ENCODE results near the gene KCNJ5.
A peak's percentile ranks its signal among the peaks of the same experiment; 100 is the strongest.

KCNJ5 gene

GRCh38 chr11:128890543-128891368 lies at the start of gene KCNJ5:
TSS of gene KCNJ5 (plus strand) at chr11:128891356. CDS start at chr11:128911274, 19,918 bp downstream.
- no peak for DNase-seq

DNA sequence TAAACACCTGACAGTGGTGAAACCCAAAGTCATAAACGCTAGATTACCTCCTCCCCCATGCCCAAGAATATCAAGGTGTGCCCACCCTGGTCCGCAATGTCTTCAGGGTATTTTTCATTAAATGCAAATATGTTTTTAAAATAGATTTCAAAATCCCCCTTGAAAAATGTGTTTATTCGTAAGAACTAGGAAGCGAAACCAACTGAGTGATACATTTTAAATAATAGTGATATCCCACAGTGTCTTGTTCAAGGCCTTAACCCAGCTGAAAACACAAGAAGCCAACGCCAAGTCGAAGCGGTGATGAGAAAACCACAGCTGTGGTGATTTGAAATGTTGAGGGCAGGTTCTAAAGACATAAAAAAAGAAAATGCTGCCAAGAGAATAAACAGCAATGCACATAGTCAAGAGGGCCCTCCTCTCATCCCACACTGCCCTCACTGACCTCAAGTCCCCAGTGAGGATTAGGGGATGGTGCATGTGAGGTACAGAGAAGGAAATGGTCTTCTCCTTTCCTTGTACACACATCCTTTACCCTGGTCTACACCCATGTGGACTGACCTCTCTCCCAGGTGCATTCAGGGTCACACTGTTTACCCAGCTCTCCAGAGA lies 49.6 kb upstream of the KCNJ5 start:
- no peak for DNase-seq

- DNase-seq: no peak
Observed at GRCh38 chr11:128843198-128843785, 47.9 kb upstream of the KCNJ5 start.

GRCh38 chr11:128845334-128845780 lies 45.8 kb upstream of the KCNJ5 start:
- no peak for DNase-seq

DNA sequence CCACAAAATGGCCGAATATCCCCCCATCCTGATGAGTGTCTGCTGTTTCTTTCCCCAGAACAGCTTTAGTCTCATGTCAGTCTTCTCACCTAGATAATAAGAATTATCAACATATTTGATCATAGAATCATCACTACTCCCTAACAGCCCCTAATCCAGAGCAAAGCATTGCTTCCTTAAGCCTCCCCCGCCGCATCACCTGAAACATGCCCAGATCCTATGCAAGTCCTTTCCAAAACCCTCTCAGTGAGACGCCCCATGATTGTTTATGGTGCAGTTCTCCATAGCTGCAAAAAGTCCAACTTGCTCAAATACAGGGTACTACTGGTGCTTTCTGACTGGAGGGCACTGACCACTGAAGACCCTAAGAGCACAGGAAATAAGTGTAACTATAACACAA lies 44.2 kb upstream of the KCNJ5 start:
- no peak for DNase-seq

- peak; percentile 42 for DNase-seq
Observed at GRCh38 chr11:128848815-128849455, 42.2 kb upstream of the KCNJ5 start.

DNA sequence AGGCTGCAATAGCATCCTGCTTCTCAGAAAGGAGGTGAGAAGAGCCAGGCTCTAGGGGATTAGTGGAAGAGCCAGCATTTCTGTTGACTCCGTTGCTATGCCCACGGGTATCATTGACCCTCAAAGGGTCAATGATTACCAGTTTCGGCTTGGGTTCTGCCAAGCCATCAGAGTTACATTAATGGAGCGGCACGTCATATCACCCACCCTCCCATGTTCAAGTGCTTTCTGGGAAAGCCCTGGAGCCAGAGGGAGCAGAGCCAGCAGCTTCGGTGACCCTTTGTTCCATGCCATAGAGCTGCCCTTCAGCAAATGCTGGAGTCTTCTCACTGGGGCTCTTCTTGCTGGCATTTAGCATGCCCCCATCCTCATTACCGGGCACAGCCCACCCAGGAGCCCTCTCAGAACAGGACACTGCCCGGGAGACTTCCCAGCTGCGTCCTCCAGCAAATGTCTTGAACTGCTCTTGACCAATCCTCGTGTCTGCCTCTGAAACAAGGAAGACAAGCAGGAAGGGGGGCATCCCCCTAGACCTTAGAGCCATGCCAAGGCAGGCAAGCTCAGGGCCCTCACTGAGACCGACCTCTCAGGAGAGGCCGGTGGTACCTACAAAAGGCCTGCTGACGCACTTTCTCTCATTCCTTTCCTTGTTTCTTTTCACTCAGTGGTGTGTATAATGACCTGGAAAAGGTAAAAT lies 38.7 kb upstream of the KCNJ5 start:
- no peak for DNase-seq

DNA sequence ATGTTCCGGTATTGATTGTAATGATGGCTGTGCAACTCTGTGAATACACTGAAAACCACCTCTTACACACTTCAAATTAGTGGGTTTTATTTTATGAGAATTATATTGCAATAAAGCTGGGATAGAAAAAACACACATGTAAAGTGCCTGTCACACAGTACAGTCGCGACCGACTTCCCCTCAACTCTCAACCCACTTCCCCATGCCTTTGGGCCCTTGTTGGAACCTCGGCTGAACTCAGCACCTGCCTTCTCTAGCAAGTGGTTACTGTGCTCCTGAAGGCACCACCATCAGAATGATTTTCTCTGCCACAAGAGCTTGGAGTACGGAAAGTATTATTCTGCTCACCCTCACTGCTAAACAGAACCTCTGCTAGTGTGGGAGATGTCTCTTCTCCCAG lies 37.6 kb upstream of the KCNJ5 start:
- no peak for DNase-seq

- no peak for DNase-seq
Observed at GRCh38 chr11:128854841-128855240, 36.3 kb upstream of the KCNJ5 start.

GRCh38 chr11:128856241-128856640 lies 34.9 kb upstream of the KCNJ5 start:
- DNase-seq: no peak

GRCh38 chr11:128857341-128857740 lies 33.8 kb upstream of the KCNJ5 start:
- DNase-seq: no peak

DNA sequence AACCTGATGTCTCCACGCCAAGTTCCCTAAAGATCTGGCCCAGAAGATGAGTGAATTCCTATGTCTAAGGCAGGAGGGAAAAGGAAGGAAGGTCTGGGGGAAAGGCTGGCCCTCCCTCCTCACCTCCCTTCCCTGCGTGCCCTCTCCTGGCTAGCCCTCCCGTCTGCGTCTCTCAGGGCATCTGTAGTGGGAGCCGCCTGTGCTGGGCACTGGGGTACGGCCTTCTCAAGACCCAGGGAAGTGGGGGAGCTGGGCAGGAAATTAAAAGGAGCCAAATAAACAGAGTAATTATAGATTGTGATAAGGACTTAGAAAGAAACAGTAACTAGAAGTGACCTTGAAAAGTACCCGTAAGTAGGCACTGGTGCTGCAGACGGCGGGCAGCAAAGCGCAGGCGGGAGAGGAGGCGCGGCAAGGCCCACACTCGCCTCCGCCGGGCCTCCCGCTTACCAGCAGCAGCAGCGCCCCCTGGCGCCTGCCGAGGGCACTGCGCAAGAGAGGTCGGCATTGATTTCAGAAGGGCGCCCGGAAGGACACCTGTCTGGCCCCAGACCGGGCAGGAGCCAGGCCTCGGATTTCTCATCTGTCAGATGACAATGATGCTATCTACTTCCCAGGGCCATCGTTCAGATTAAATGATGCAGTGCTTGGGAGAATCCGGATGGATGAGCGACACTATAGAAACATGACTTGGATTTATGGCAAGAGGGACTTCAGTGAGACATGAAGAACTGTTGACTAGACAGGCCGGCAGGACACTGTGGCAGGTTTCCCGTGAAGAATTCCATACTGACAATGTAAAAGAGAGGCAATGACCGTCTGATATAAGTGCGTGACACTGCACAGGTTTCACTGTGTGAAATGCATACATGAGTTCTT lies 31.4 kb upstream of the KCNJ5 start:
- DNase-seq: no peak

- no peak for DNase-seq
Observed at GRCh38 chr11:128860571-128861361, 30.4 kb upstream of the KCNJ5 start.

GRCh38 chr11:128862406-128862805 lies 28.8 kb upstream of the KCNJ5 start:
- DNase-seq: no peak

GRCh38 chr11:128862908-128863660 lies 28.1 kb upstream of the KCNJ5 start:
- no peak for DNase-seq

DNA sequence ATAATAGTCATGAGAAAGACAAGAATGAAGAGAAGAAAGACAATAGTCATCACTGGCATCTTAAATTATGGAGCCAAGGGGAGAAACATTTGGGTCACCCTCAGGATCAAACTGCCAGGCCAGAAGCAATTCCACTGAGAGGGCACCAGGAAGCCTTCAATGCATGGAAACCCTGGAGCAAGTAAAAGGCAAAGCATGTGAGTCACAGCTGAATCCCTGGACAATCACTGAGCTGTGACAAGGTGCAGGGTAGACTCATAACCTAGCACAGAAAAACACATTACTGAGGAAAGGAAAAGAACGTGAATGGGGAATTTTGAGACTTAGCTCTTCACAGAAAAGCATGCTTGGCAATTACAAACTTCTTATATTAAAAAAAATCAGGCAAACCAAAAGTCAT lies 25.7 kb upstream of the KCNJ5 start:
- no peak for DNase-seq

GRCh38 chr11:128867277-128867676 lies 23.9 kb upstream of the KCNJ5 start, which contains the start of gene KCNJ1:
TSS of gene KCNJ1 (minus strand) at chr11:128867296. CDS start at chr11:128840243, 27,053 bp downstream.
- no peak for DNase-seq

DNA sequence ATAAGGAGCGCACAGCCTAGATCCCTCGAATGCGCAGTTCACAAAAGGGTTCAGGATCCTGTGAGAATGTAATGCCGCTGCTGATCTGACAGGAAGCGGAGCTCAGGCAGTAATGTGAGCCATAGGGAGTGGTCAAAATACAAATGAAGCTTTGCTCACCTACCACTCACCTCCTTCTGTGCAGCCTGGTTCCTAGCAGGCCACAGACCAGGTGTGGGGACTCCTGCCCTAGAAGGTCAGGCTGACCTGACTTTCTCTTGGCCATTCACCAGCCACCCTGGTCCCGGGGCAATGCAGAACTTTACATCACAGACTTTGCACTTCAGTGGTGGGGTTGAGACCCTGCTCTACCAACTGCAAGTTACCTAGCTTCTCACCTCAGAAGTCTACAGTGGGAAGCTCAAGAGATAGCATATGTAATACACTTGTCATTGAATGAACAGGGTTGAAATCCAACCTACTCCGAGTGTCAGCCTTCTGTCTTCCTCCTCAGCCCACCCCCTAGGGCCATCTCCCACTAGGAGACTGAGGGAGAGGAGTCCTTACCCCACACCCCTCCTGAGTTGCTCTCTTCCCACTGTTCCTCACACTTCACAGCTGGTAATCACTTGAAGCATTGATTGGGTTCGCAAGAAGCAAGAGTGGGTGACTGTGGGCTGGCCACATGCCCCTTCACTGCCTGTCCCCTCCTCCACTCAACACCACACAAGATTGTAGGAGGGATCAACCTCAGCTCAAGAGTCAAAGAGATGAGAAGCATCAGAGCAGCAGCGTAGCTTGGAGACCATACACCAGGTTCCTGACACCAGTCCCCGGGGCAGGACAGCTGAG lies 22.1 kb upstream of the KCNJ5 start:
- no peak for DNase-seq

DNA sequence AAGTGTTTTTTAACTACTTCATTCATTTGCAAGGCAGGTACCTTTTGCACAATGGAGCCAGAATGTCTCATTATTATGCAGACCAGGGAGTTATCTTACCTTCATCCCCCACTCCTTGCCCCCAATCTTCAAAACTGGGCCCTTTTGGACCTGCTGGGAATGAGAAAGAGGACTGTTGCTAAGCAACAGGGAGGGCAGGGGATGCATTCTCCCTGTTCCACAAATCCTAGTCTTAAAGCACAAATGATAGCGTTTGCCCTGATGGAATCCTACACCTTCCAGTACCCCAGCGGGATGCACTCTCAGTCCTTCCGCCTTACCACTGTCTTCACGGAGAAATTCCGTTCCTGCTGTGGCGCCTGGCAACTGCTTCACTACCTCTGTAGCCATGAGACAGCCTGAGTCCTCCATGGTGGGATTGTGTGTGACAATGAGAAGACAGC lies 20.0 kb upstream of the KCNJ5 start:
- DNase-seq: no peak

Data from GDM1 (cell line).